Measurements from ENCODE around the gene FAM184A.

DNA sequence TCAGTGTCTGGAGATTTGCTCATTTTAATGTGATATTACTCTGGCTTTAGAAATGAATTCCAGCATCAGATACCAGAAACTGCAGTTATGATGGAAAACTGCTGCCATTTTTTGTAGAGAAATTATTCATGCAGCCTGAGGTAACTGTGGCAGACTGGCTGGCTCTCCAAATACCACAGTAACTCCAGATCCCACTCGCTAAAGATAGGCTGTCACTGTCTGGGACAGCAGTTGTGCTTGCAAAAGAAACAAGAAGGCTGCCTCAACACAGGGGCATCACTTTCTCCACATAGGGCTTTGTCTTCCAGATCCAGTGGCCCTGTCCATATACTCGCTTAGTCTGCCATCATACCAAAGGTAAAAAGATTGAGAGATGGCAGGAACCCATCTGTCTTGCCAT is 52.7 kb downstream of the FAM184A start:
- TF ChIP-seq POLR2A (conservative IDR thresholded peaks at IDR 0.05) = no peak
- TF ChIP-seq, protein P1, sequence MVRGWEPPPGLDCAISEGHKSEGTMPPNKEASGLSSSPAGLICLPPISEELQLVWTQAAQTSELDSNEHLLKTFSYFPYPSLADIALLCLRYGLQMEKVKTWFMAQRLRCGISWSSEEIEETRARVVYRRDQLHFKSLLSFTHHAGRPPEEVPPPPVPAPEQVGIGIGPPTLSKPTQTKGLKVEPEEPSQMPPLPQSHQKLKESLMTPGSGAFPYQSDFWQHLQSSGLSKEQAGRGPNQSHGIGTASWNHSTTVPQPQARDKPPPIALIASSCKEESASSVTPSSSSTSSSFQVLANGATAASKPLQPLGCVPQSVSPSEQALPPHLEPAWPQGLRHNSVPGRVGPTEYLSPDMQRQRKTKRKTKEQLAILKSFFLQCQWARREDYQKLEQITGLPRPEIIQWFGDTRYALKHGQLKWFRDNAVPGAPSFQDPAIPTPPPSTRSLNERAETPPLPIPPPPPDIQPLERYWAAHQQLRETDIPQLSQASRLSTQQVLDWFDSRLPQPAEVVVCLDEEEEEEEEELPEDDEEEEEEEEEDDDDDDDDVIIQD (CRISPR knock-in tag; IDR thresholded peaks at IDR 0.05) = no peak
- TF ChIP-seq ZFX (CRISPR knock-in tag; IDR thresholded peaks at IDR 0.05) = no peak
- TF ChIP-seq ZBED1 (IDR thresholded peaks at IDR 0.05) = no peak
- TF ChIP-seq ZNF274 (IDR thresholded peaks at IDR 0.05; ENCODE audit: borderline replicate concordance, low read depth, low read length) = no peak
- TF ChIP-seq ZC3H4 (CRISPR knock-in tag; IDR thresholded peaks at IDR 0.05; ENCODE audit: borderline replicate concordance) = no peak
- TF ChIP-seq SPI1 (IDR thresholded peaks at IDR 0.05; ENCODE audit: borderline replicate concordance, low read depth, low read length) = no peak
- TF ChIP-seq SIRT6 (IDR thresholded peaks at IDR 0.05; ENCODE audit: low read depth, low read length) = no peak
- TF ChIP-seq BRF1 (IDR thresholded peaks at IDR 0.05; ENCODE audit: borderline replicate concordance, extremely low read depth, insufficient read length) = no peak

All from K562 (cell line).